HepG2 (cell line): ENCODE measurements around the gene TNP2. TPM values are rescaled to one million over a fixed set of nuclear protein-coding genes. Genes with fewer than 3 reads are reported as not detected.
A peak's percentile ranks its signal among the peaks of the same experiment; 100 is the strongest.

Experiments
- FOXC1 ChIP-seq: sonication (generic); formaldehyde crosslinking; IDR thresholded peaks from 2 replicates; pipeline ENCODE4 v1.8.0; 2022; ENCODE audit warnings: mild to moderate bottlenecking, missing genetic modification reagents, borderline replicate concordance
- MAX ChIP-seq: IDR thresholded peaks from 2 replicates; pipeline ENCODE4 v1.6.1; 2012; ENCODE audit warnings: inconsistent platforms
- NKX3-1 ChIP-seq: sonication (generic); formaldehyde crosslinking; IDR thresholded peaks from 2 replicates; pipeline ENCODE4 v1.5.0; 2020; ENCODE audit warnings: missing genetic modification reagents
- PRDM4 ChIP-seq: sonication (generic); formaldehyde crosslinking; IDR thresholded peaks from 2 replicates; pipeline ENCODE4 v1.9.0; 2021; ENCODE audit warnings: missing genetic modification reagents, borderline replicate concordance
- RFXAP ChIP-seq: sonication (generic); formaldehyde crosslinking; IDR thresholded peaks from 2 replicates; pipeline ENCODE4 v1.4.0; 2020; ENCODE audit warnings: missing genetic modification reagents, borderline replicate concordance
- SALL1 ChIP-seq: sonication (generic); formaldehyde crosslinking; IDR thresholded peaks from 2 replicates; pipeline ENCODE4 v1.8.0; 2022; ENCODE audit warnings: mild to moderate bottlenecking, missing genetic modification reagents
- SMYD3 ChIP-seq: sonication (generic); formaldehyde crosslinking; IDR thresholded peaks from 2 replicates; pipeline ENCODE4 v1.8.1; 2023; ENCODE audit warnings: mild to moderate bottlenecking, missing genetic modification reagents
- TBX2 ChIP-seq: sonication (generic); formaldehyde crosslinking; IDR thresholded peaks from 2 replicates; pipeline ENCODE4 v1.5.0; 2020; ENCODE audit warnings: missing genetic modification reagents, mild to moderate bottlenecking, borderline replicate concordance
- THYN1 ChIP-seq: sonication (generic); formaldehyde crosslinking; IDR thresholded peaks from 2 replicates; pipeline ENCODE4 v1.8.1; 2023; ENCODE audit warnings: low read depth, mild to moderate bottlenecking, moderate library complexity, missing genetic modification reagents, borderline replicate concordance
- ZC3H13 ChIP-seq: sonication (generic); formaldehyde crosslinking; IDR thresholded peaks from 2 replicates; pipeline ENCODE4 v1.8.1; 2023; ENCODE audit warnings: mild to moderate bottlenecking, missing genetic modification reagents, moderate library complexity
- ZNF235 ChIP-seq: sonication (generic); formaldehyde crosslinking; IDR thresholded peaks from 2 replicates; pipeline ENCODE4 v1.8.1; 2023; ENCODE audit warnings: mild to moderate bottlenecking, missing genetic modification reagents, borderline replicate concordance
- ZNF280D ChIP-seq: sonication (generic); formaldehyde crosslinking; IDR thresholded peaks from 2 replicates; pipeline ENCODE4 v1.5.1; 2020; ENCODE audit warnings: mild to moderate bottlenecking, missing genetic modification reagents
- ZNF441 ChIP-seq: sonication (generic); formaldehyde crosslinking; IDR thresholded peaks from 2 replicates; pipeline ENCODE4 v1.7.0; 2021; ENCODE audit warnings: missing genetic modification reagents, borderline replicate concordance
- ZNF468 ChIP-seq: sonication (generic); formaldehyde crosslinking; IDR thresholded peaks from 2 replicates; pipeline ENCODE4 v1.8.0; 2022; ENCODE audit warnings: mild to moderate bottlenecking, moderate library complexity, missing genetic modification reagents
- polyA plus RNA-seq, 8 experiments: library from polyadenylated mRNA; depleted of rRNA in 3 of 8; stranded (reverse) in 7 of 8; unstranded in 1 of 8; fragments of >200 nt; fragmentation: Illumina TruSeq in 4 of 8; extraction: Trizol in 4 of 8; gene quantifications; 2 replicates each; pipeline versions ENCODE4 v1.2.1 to v1.2.3, GENCODE V29; 2011 to 2016; ENCODE audit warnings: low read depth in 4 of 8, missing spikeins in 1 of 8, mixed read lengths in 1 of 8; ENCODE audit not compliant: insufficient read depth in 1 of 8
- total RNA-seq, 5 experiments: library from RNA; depleted of rRNA; stranded (reverse); fragments of >200 nt; fragmentation: Illumina TruSeq; extraction: Trizol; gene quantifications; 2 replicates each; pipeline ENCODE4 v1.2.3, GENCODE V29; 2016; ENCODE audit warnings: low read depth in 1 of 5
- TF ChIP-seq, protein P1 (sequence below): sonication (generic); formaldehyde crosslinking; IDR thresholded peaks from 2 replicates; pipeline ENCODE4 v1.9.0; 2021; ENCODE audit warnings: missing genetic modification reagents, borderline replicate concordance
- TF ChIP-seq, protein P2 (sequence below): sonication (generic); formaldehyde crosslinking; IDR thresholded peaks from 2 replicates; pipeline ENCODE4 v1.9.0; 2022; ENCODE audit warnings: low read depth, missing genetic modification reagents

Gene TNP2
- total and polyA plus RNA-seq, 2 of the 13 experiments (the other 11 are each of a cell fraction or from before 2014, with no cell fraction given) = not detected

GRCh38 chr16:11259655-11260595, 9.2 kb downstream of the TNP2 start (continued):
- TF ChIP-seq SMYD3 (CRISPR knock-in tag) = no peak
- peak; percentile 27; the same call in 1 of the 2 replicates for TF ChIP-seq MAX
- no peak for TF ChIP-seq THYN1
- TF ChIP-seq ZNF235 (CRISPR knock-in tag) = 0 out of 2 replicates have a peak, but pooled peaks have one; percentile 65
- TF ChIP-seq ZNF468 (CRISPR knock-in tag) = no peak
- 0 out of 2 replicates have a peak, but pooled peaks have one; percentile 33 for TF ChIP-seq RFXAP (CRISPR knock-in tag)
- TF ChIP-seq, protein P1, sequence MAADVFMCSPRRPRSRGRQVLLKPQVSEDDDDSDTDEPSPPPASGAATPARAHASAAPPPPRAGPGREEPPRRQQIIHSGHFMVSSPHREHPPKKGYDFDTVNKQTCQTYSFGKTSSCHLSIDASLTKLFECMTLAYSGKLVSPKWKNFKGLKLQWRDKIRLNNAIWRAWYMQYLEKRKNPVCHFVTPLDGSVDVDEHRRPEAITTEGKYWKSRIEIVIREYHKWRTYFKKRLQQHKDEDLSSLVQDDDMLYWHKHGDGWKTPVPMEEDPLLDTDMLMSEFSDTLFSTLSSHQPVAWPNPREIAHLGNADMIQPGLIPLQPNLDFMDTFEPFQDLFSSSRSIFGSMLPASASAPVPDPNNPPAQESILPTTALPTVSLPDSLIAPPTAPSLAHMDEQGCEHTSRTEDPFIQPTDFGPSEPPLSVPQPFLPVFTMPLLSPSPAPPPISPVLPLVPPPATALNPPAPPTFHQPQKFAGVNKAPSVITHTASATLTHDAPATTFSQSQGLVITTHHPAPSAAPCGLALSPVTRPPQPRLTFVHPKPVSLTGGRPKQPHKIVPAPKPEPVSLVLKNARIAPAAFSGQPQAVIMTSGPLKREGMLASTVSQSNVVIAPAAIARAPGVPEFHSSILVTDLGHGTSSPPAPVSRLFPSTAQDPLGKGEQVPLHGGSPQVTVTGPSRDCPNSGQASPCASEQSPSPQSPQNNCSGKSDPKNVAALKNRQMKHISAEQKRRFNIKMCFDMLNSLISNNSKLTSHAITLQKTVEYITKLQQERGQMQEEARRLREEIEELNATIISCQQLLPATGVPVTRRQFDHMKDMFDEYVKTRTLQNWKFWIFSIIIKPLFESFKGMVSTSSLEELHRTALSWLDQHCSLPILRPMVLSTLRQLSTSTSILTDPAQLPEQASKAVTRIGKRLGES (CRISPR knock-in tag) = no peak
- peak; percentile 85; the same call in 1 of the 2 replicates for TF ChIP-seq FOXC1 (CRISPR knock-in tag)
- TF ChIP-seq ZC3H13 (CRISPR knock-in tag) = 0 out of 2 replicates have a peak, but pooled peaks have one; percentile 28
- peak; percentile 38; the same call in 1 of the 2 replicates for TF ChIP-seq TBX2 (CRISPR knock-in tag)
- peak; percentile 49; the same call in 1 of the 2 replicates for TF ChIP-seq SALL1
- TF ChIP-seq, protein P2, sequence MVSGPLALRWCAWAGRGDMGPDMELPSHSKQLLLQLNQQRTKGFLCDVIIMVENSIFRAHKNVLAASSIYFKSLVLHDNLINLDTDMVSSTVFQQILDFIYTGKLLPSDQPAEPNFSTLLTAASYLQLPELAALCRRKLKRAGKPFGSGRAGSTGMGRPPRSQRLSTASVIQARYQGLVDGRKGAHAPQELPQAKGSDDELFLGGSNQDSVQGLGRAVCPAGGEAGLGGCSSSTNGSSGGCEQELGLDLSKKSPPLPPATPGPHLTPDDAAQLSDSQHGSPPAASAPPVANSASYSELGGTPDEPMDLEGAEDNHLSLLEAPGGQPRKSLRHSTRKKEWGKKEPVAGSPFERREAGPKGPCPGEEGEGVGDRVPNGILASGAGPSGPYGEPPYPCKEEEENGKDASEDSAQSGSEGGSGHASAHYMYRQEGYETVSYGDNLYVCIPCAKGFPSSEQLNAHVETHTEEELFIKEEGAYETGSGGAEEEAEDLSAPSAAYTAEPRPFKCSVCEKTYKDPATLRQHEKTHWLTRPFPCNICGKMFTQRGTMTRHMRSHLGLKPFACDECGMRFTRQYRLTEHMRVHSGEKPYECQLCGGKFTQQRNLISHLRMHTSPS (CRISPR knock-in tag) = peak; percentile 78
- peak; percentile 65; the same call in 1 of the 2 replicates for TF ChIP-seq ZNF441 (CRISPR knock-in tag)
- TF ChIP-seq NKX3-1 (CRISPR knock-in tag) = no peak
- TF ChIP-seq ZNF280D = peak; percentile 79; the same call in 1 of the 2 replicates
- TF ChIP-seq PRDM4 (CRISPR knock-in tag) = no peak
